ENCODE measurements around the gene KCND3. TPM values are rescaled to one million over a fixed set of nuclear protein-coding genes. Genes with fewer than 3 reads are reported as not detected.

Gene KCND3
- total and polyA plus RNA-seq, 2 of the 4 experiments (the other 2 are of a cell fraction): under 0.01 to 0.03 TPM

- ATAC-seq (ENCODE audit: low read depth) (no peak), DNase-seq (peak; percentile 2)
- dilution Hi-C loops (cut with HindIII; ENCODE audit: low sequenced_read_pairs, unreplicated experiment): no loop called here
- no peak overlapping the region for H3K4me3 ChIP-seq (ENCODE audit: insufficient read depth, low read depth, low read length)
- intact Hi-C loops (cut with micrococcal nuclease): no loop called here
- no peak overlapping the region for H3K18ac ChIP-seq (ENCODE audit: low read depth, low read length)
- no peak overlapping the region for H3K9ac ChIP-seq (ENCODE audit: low read depth, low read length)
- H3K27ac ChIP-seq (ENCODE audit: insufficient read depth, low read length): no peak overlapping the region
- no peak overlapping the region for H4K8ac ChIP-seq (ENCODE audit: low read depth in 2 of 2, low read length in 2 of 2)
- no peaks in the 10 kb centered on the region for H3K9me3 ChIP-seq (ENCODE audit: control insufficient read depth, insufficient read depth, low read length)
- H2BK5ac ChIP-seq (ENCODE audit: low read depth, low read length, poor library complexity, severe bottlenecking): no peak overlapping the region
- no peak overlapping the region for H4K91ac ChIP-seq (ENCODE audit: insufficient read depth, low read depth, low read length)
- no peak overlapping the region for H2BK120ac ChIP-seq (ENCODE audit: low read depth, low read length)
- no peaks in the 10 kb centered on the region for H3K79me1 ChIP-seq (ENCODE audit: low read depth in 1 of 2, low read length in 2 of 2)
- H2AFZ ChIP-seq (replicated peaks; ENCODE audit: low read length, poor library complexity): peak overlapping the region; percentile 54
- peaks cover 9% of the 10 kb centered on the region; the same call in 1 of the 2 replicates for H3K27me3 ChIP-seq (ENCODE audit: control insufficient read depth, insufficient read depth, low read length)
- no peak overlapping the region for H3K14ac ChIP-seq (replicated peaks; ENCODE audit: low read depth, low read length)
- no peak overlapping the region for H3K56ac ChIP-seq (ENCODE audit: extremely low read depth, insufficient read depth, low read length)
- no peaks in the 10 kb centered on the region; the same call in 1 of the 2 replicates for H3K9me1 ChIP-seq (ENCODE audit: insufficient read depth, low read length)
- in situ Hi-C loops (cut with MboI; ENCODE audit: low sequenced_read_pairs): no loop called here
- H3K4me1 ChIP-seq (ENCODE audit: control insufficient read depth, insufficient read depth, low read length): no peaks in the 10 kb centered on the region
- ChIA-PET POLR2A (ENCODE audit: unreplicated experiment) (no interaction called here), CTCF (no interaction called here)
- no peak for TF ChIP-seq CEBPB (IDR thresholded peaks at IDR 0.05; ENCODE audit: low read depth, low read length)
- TF ChIP-seq RCOR1 (IDR thresholded peaks at IDR 0.05; ENCODE audit: insufficient replicate concordance, low read length): no peak
- no peak for TF ChIP-seq RAD21 (IDR thresholded peaks at IDR 0.05; ENCODE audit: low read length)
- no peak for TF ChIP-seq MAFK (IDR thresholded peaks at IDR 0.05; ENCODE audit: low read depth, low read length)
- no peak for TF ChIP-seq POLR2A (IDR thresholded peaks at IDR 0.05; ENCODE audit: low read depth, low read length)
- TF ChIP-seq NFE2L2 (IDR thresholded peaks at IDR 0.05; ENCODE audit: low read depth, low read length): no peak
- TF ChIP-seq, protein P1, sequence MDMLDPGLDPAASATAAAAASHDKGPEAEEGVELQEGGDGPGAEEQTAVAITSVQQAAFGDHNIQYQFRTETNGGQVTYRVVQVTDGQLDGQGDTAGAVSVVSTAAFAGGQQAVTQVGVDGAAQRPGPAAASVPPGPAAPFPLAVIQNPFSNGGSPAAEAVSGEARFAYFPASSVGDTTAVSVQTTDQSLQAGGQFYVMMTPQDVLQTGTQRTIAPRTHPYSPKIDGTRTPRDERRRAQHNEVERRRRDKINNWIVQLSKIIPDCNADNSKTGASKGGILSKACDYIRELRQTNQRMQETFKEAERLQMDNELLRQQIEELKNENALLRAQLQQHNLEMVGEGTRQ (IDR thresholded peaks at IDR 0.05; ENCODE audit: low read depth, low read length): no peak
- TF ChIP-seq RFX5 (IDR thresholded peaks at IDR 0.05; ENCODE audit: low read depth, low read length): no peak
- no peak for TF ChIP-seq SMC3 (IDR thresholded peaks at IDR 0.05; ENCODE audit: low read depth, low read length)
- TF ChIP-seq BHLHE40 (IDR thresholded peaks at IDR 0.05; ENCODE audit: low read depth, low read length): no peak
- no peak for TF ChIP-seq CHD1 (IDR thresholded peaks at IDR 0.05; ENCODE audit: low read depth, low read length)
- TF ChIP-seq, protein P2, sequence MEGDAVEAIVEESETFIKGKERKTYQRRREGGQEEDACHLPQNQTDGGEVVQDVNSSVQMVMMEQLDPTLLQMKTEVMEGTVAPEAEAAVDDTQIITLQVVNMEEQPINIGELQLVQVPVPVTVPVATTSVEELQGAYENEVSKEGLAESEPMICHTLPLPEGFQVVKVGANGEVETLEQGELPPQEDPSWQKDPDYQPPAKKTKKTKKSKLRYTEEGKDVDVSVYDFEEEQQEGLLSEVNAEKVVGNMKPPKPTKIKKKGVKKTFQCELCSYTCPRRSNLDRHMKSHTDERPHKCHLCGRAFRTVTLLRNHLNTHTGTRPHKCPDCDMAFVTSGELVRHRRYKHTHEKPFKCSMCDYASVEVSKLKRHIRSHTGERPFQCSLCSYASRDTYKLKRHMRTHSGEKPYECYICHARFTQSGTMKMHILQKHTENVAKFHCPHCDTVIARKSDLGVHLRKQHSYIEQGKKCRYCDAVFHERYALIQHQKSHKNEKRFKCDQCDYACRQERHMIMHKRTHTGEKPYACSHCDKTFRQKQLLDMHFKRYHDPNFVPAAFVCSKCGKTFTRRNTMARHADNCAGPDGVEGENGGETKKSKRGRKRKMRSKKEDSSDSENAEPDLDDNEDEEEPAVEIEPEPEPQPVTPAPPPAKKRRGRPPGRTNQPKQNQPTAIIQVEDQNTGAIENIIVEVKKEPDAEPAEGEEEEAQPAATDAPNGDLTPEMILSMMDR (conservative IDR thresholded peaks at IDR 0.05; ENCODE audit: low read depth, low read length): no peak
- TF ChIP-seq MXI1 (IDR thresholded peaks at IDR 0.05; ENCODE audit: borderline replicate concordance, low read depth, low read length): no peak
- TF ChIP-seq MAZ (IDR thresholded peaks at IDR 0.05; ENCODE audit: borderline replicate concordance, low read depth, low read length): no peak
- TF ChIP-seq FOS (IDR thresholded peaks at IDR 0.05; ENCODE audit: low read depth, low read length): no peak
- TF ChIP-seq ELK1 (IDR thresholded peaks at IDR 0.05; ENCODE audit: borderline replicate concordance, low read depth, low read length): no peak
- no peaks in the 10 kb centered on the region for H3K36me3 ChIP-seq (ENCODE audit: control insufficient read depth, insufficient read depth, low read length)
- H3K4me2 ChIP-seq (ENCODE audit: low read depth, low read length): no peak overlapping the region
- no peak overlapping the region for H2BK15ac ChIP-seq (ENCODE audit: low read depth, low read length)
- BruUV-seq (replicated peaks): no TSS peak
- no peak overlapping the region for H3K23ac ChIP-seq (ENCODE audit: low read depth, low read length)
- no peaks in the 10 kb centered on the region for H4K20me1 ChIP-seq (ENCODE audit: insufficient read depth, low read length)
- WGBS, 2 experiments (ENCODE audit: extremely low coverage in 2 of 2, insufficient read length in 1 of 2): 25% methylated on average over 2 of the region's 20 CpGs; no CpG with 5 or more reads in 1 of the 2 experiments
- H3K4ac ChIP-seq (ENCODE audit: low read depth, low read length): no peak overlapping the region
- no peak overlapping the region for H2AK9ac ChIP-seq (replicated peaks; ENCODE audit: low read depth, low read length, poor library complexity)
- H2BK20ac ChIP-seq (ENCODE audit: low read depth, low read length): no peak overlapping the region
- H4K5ac ChIP-seq (ENCODE audit: low read depth, low read length): no peak overlapping the region
- H2AK5ac ChIP-seq (ENCODE audit: low read depth, low read length): no peak overlapping the region
Observed at GRCh38 chr1:111904478-111905218, 84.8 kb downstream of the KCND3 start.

Measured in IMR-90 (cell line).